Stimulated activated CD8-positive, alpha-beta memory T cell treated with anti-CD3 and anti-CD28 coated beads, Interleukin-4, amount 100 ng/mL, for 24 hours (primary cell): Measurements from ENCODE around the gene SLC39A3.

Source experiments
- DNase-seq: peaks from one replicate; pipeline ENCODE4 v3.0.0-alpha.2; 2020; ENCODE audit warnings: low read depth

The SLC39A3 gene

GRCh38 chr19:2747349-2747748 lies 7.5 kb upstream of the SLC39A3 start:
- DNase-seq, result no peak

- no peak for DNase-seq
Measured at GRCh38 chr19:2744113-2744512, 4.3 kb upstream of the SLC39A3 start.

DNA sequence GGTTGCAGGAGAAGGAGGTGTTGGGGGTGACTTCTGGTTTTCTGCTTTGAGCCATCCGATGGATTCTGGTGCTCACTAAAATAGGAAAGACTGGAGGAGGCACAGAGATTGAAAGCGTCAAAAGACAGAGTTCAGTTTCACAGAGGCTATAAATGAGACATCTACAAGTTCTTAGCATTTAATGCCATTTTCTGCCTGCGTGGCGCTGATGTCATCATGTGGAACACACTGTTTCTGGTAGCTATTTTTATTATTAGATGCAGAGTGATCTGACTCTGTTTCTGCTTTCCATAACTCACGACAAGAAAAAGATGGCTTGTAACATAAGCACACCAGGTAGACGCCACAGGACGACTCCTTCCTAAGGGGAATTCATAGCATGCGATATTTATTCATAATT lies 3.3 kb upstream of the SLC39A3 start:
- no peak for DNase-seq

DNA sequence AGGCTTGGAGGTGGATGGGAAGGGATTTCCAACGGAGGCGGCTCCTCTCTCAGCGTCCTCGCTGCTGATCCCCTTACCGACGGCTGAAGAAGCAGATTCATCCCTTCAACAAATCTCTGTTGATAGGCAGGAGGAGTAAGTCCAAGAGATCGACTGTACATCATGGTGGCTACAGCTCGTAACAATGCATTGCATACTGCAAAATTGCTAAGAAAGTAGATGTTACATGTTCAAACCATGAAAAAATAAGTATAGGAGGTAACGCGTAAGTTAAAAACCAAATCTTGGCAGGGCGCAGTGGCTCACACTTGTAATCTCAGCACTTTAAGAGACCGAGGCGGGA lies 468 bp upstream of the SLC39A3 start:
- DNase-seq, result no peak

DNA sequence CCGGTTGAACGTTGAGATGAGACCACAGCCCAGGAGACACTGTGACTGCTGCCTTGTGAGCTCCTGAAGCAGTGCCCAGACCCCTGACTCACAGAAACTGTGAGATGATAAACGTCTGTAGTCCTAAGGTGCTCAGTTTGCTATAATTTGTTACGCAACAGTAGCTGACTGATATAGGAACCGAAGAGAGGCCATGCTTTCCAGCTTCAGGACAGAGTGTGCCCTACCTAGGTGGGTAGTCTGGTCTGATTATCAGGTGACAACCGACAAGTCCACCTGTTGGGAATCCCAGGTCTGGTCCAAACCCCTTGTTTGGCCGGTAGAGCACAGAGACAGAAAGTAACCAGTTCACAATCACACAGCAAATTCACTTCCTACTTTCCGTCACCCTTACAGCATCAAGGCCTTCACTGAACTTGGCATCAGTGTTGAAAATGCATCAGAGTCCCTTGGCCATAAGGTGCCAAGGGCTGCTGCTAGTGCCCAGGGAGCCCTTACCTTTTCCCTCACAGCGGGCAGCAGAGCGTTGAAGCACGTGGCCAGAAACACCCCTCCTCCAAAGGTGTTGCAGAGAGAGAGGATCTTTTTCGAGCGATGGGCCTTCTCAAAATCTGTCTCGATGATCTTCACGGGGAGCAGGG lies 3.1 kb downstream of the SLC39A3 start:
- no peak for DNase-seq

GRCh38 chr19:2735374-2735773 lies 4.4 kb downstream of the SLC39A3 start:
- DNase-seq, result no peak

- no peak for DNase-seq
Measured at GRCh38 chr19:2734589-2735288, 5.1 kb downstream of the SLC39A3 start.

DNA sequence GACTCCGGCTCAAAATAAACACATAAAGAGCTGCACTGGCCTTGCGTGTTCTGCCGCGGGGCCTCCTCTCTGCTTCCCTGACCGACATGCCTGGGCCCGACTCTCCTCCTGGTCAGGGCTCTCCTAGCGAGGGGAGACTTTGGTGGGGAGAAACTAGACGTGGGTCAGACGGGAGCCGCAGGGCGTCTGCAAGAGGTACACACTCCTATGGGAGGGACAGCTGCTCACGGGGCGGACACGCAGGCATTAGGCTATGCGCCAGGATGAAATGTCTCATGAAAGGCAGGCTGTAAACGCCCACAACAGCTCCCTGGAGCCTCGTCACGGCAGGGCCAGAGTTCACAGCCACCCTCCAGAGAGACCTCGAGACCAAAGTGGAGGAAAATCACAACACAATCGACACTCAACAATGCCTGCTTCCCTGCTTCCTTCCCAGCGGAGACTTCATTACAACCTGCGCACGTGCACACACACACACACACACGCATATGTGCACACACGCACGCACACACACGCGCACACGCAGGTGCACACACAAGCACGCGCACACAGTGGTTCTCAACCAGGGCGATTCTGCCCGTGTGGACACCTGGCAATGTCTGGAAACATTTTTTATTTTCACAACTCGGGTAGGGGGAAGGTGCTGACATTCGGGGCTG lies 5.8 kb downstream of the SLC39A3 start:
- DNase-seq, result no peak

DNA sequence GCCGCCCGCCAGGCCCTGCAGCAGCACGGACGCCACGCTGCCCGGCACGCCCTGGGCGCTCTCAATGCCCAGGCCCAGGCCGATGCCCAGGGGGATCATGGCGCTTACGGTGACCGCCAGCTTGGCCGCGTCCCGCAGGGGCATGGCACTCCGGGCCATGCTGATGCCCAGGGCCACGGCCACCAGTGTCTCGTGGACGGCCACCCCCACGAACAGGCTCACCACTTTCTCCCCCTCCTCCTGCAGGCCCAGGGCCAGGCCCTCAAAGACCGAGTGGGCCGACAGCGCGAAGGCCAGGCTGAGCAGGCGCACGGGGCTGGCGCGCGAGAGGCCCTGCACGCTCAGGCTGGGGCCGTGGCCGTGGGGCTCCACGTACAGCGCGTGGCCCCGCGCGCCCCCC lies 6.9 kb downstream of the SLC39A3 start:
- no peak for DNase-seq

- DNase-seq, result no peak
Measured at GRCh38 chr19:2732157-2732725, 7.6 kb downstream of the SLC39A3 start.

DNA sequence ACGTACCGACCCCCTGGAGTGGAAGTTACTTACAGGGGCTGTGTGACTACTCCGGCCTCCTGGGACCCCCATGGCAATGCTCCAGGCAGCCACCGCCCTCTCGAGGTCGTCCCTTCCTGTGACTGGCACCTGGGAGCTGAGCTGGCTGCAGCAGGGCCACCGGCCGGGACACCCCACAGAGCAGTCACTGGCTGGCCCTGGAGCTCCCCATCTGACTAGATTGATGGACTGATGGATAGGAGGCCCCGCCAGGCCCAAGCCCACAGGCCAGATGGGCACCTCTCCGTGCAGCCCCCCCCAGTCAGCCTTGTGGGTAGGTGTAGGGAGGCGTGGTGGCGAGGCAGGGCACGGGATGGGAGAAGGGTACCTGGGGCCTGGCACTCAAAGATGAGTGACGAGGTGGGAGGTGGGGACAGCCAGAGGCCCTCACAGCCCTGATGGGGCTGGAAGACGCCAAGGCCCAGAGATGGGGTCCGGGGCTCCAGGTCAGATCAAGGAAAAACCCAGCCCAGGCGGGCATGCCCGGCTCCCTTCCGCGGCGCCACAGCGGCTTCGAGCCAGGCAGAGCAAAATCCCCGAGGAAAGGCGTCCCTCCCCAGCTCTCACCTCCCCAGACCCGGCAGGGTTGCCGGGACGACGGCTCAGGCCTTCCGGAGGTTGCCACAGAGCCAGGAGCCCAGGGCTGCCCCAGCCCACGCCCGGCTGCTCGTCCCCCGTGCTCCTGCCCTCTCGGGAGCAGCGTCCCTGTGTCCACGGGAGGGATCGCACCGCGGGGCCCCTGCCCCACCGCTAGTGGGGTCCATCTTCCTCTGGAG lies 8.4 kb downstream of the SLC39A3 start:
- no peak for DNase-seq

DNA sequence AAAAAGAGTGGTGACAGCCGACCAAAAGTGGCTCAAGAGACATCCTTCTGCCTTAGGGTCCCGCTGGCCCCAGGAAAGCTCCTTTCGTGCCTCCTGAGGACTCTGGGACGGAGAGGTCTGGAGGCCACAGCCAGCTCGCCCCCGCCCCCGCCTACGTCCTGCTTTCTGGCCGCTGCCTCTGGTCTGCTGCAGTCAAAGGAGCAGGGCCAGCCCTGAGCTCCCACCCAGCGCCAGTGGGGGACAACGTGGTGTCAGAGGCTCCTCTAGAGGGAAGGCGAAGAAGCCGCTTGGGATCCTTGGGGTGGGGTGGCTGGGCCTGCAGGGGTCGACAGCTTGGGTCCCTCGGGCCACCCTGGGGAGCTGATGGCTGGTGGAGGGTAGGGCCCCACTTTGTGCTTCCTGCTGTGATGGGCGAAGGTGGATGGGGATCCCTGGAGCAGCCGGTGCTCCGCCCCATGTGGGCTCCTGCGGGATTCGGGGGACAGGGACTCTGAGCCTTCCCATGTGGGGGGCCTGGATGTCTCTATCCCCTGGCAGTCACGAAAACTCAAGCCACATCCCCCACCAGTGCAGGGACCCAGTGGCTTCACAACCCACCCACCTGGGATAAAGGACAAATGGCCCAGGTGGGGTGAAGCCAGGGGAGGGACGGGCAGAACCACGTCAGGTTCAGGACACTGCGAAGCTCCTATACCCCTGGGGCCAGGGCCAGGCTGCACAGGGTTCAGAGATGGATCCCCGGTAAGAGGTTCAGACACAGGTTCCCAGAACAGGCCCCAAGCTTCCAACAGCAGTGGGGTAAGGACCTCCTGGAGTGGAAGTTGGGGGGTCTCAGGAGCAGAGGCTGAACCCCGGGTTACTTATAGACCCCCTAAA lies 9.6 kb downstream of the SLC39A3 start:
- no peak for DNase-seq

DNA sequence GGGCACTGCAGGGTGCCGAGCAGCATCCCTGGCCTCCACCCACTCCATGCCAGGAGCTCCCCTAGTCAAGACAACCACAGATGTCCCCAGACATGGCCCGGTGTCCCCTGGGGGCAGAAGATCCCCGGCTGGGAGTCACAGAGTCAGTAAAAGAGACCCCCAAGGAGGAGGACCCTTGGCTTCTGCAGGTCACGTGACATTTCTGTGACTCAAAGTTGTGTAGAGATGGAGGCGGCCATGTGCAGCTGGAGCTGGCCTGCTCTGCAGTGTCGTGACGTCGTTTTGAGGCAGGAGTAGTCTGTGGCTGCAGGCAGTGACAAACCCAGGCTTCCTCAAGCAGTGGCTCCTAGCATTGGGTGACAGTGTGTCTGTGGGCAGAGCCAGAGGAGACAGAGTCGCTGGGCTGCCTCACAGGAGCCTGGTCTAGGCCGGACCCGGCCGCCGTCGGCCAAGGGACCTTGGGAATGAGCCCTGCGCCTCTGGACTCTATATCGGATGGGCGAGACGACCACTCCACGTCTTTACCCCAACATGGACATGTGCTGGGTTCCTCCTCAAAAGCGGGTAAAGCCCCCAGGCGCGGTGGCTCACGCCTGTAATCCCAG lies 10.9 kb downstream of the SLC39A3 start:
- DNase-seq, result no peak

- DNase-seq, result no peak
Measured at GRCh38 chr19:2727640-2727944, 12.2 kb downstream of the SLC39A3 start.

DNA sequence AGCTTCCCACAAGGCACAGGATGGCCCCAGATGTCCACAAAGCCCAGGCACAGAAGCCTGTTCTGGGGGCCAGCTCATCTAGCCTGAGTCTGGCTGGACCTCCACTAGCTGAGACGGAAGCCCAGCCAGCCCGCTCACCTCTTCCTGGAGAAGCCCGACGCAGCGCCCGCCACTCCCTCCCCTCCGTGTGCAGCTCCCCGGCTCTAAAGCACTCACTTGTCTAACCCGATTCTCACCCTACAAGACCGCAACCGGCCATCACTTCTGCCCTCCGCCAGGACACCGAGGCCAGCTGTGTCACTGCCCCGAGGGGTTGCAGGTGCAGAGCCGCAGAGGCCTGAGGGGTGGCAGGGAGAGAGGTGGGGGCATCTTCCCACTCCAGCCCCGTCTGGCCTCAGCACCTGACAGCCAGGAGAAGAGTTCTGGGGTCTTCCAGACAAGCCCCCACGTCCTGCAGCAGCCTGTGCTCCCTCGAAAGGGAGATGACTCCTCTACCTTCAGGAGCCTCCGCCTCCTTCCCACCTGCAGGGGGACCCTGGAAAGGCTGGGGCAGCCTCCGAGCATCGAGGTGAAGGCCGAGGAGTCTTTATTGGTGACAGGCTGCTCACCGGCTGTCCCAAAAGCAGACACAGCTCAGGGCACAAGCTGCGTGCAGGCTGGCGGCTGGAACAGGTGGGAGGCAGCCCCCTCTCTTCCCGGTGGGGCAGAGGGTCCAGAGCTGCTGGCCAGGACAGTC lies 12.7 kb downstream of the SLC39A3 start:
- no peak for DNase-seq

DNA sequence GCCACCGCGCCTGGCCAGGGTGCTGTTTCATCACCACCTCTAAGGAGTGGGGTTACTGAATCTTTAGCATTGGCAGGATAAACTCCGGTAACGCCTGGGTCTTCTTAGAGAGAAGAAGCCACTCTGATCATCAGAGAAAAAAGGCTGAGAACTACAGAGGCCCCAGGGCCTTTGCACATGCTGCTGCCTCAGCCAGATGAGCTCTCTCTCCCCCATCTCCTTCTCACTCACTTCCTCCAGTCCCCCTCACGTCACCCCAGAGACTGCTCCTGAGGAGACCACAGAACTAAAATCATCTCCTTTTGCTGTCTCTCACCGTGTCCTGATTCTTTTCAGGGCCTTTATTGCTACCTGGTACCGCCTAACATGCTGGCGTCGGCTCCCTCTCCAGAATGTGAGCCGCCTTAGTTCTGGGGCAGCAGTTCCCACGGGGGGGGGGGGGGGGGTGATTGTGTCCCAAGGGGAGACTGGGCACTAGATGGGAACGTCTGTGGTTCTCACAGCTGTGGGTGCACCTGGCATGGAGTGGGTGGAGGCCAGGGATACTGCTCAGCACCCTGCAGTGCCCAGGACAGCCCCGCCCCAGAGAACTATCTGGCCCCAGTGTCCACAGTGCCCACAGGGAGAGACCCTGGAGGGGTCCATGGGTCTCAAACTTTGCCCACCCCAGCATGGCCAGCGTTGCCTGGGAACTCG lies 13.5 kb downstream of the SLC39A3 start:
- no peak for DNase-seq

DNA sequence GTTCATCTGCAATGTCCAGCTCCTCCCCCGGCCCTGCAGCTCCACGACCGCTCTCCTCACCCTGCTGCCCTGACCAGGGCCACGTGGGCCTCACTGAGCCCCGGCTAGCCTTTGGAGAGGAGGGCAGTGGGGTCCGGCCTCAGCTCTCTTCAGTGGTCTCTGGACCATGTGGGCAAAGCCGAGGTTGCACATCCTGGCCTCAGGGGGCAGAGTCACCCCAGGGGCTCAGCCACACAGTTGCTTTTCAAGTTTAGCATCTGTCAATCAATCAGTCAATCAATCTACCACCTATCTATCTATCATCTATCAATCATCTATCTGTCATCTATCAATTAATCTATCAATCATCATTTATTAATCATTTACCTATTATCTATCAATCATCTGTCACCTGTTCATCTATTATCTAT lies 15.7 kb downstream of the SLC39A3 start:
- DNase-seq, result no peak

DNA sequence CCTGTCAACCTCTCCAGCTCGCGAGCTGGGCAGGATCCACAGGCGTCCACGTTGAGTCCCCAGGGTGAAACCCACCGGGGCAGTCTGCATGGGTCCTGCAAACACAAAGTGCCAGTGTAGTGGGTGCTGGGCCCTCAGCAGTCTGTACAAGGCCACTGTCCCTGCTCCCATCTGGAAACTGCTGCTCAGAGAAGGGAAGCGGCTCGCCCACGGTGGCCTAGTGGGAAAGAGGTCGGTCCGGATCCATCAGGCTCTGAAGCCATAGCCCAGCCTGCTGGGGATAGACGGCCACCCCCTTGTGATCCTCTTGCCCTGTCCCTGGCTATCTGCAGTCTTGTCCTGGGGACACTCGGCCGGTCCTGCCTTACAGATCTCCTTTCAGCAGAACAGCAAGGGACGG lies 16.1 kb downstream of the SLC39A3 start:
- DNase-seq, result no peak

GRCh38 chr19:2723345-2723715 lies 16.5 kb downstream of the SLC39A3 start:
- DNase-seq, result no peak
